Small intestine (tissue), 7 donors: ENCODE results near the gene P2RY11. TPM values are rescaled to one million over a fixed set of nuclear protein-coding genes. Genes with fewer than 3 reads are reported as not detected.

Experiments used
- DNase-seq, 2 donors: peaks; one replicate each; pipeline versions ENCODE4 v3.0.0 to v3.0.0-alpha.2; 2013
- FAIRE-seq: peaks from 2 replicates; lab custom pipeline; 2012; peaks lifted over from hg19 to GRCh38; lab: Jason Lieb, UNC
- H3K27ac ChIP-seq, 3 donors: one replicate each; pipeline ENCODE4 v1.5.1; 2013; ENCODE audit warnings: low read length in 2 of 3, mild to moderate bottlenecking in 2 of 3, control low read depth in 1 of 3, inconsistent platforms in 1 of 3, low read depth in 1 of 3, moderate library complexity in 1 of 3
- H3K27me3 ChIP-seq, 3 donors: one replicate each; pipeline ENCODE4 v1.6.1; 2013; ENCODE audit warnings: low read length in 3 of 3, inconsistent platforms in 1 of 3; ENCODE audit not compliant: control insufficient read depth in 3 of 3, insufficient read depth in 3 of 3
- H3K36me3 ChIP-seq, 3 donors: one replicate each; pipeline ENCODE4 v1.6.1; 2013; ENCODE audit warnings: low read length in 3 of 3, inconsistent platforms in 1 of 3, low read depth in 1 of 3, mild to moderate bottlenecking in 1 of 3, moderate library complexity in 1 of 3; ENCODE audit not compliant: control insufficient read depth in 3 of 3, insufficient read depth in 2 of 3
- H3K4me1 ChIP-seq, 3 donors: one replicate each; pipeline ENCODE4 v1.6.1; 2013; ENCODE audit warnings: low read length in 2 of 3, inconsistent platforms in 1 of 3, low read depth in 1 of 3, mild to moderate bottlenecking in 1 of 3, moderate library complexity in 1 of 3; ENCODE audit not compliant: control insufficient read depth in 3 of 3, insufficient read depth in 2 of 3
- H3K4me3 ChIP-seq, 3 donors: one replicate each; pipeline ENCODE4 v1.5.1; 2013; ENCODE audit warnings: low read length in 3 of 3, control low read depth in 1 of 3, inconsistent platforms in 1 of 3, low read depth in 1 of 3, mild to moderate bottlenecking in 1 of 3, moderate library complexity in 1 of 3
- H3K9me3 ChIP-seq, 2 donors: one replicate each; pipeline ENCODE4 v1.6.1; 2013; ENCODE audit warnings: low read depth in 1 of 2, low read length in 1 of 2; ENCODE audit not compliant: control insufficient read depth in 2 of 2, insufficient read depth in 1 of 2
- WGBS, 3 donors: extraction: QIAGEN DNeasy Blood & Tissue Kit; methylation state at CpG; one replicate each; pipeline ENCODE4 v1.1.7; 2013; 5-methylcytosine and 5-hydroxymethylcytosine counted together
- polyA plus RNA-seq, 4 donors: library from polyadenylated mRNA; stranded (reverse) in 3 of 4; unstranded in 1 of 4; fragments of 200-250 nt in 3 of 4; fragments of 120-200 nt in 1 of 4; gene quantifications; one replicate each; pipeline versions ENCODE4 v1.2.1 to v1.2.3, GENCODE V29; 2013
- donor health status: healthy with polysubstance abuse.
- donor health status: control.
- donor health status: control.
- donor health status: Bipolar disorder and iron deficiency.
- donor health status: healthy.

Gene P2RY11
- polyA plus RNA-seq, 4 donors: 3.8 to 14.6 (median 9.9) TPM

- H3K27ac ChIP-seq: no peak overlapping the region
- no peaks in the 10 kb centered on the region for H3K36me3 ChIP-seq
- 15 to 47% (median 36%) methylated on average over 7 of the region's 7 CpGs for WGBS, 3 donors
- H3K4me3 ChIP-seq: no peak overlapping the region
- DNase-seq (peak in 1 of 2 donors; percentile 67), FAIRE-seq (no peak)
- H3K9me3 ChIP-seq: peaks cover 0 to 3% of the 10 kb centered on the region in 2 donors
- no peaks in the 10 kb centered on the region for H3K27me3 ChIP-seq
- no peaks in the 10 kb centered on the region for H3K4me1 ChIP-seq
These were observed 32.5 kb upstream of the P2RY11 start for GRCh38 chr19:10079031-10079453.

DNA sequence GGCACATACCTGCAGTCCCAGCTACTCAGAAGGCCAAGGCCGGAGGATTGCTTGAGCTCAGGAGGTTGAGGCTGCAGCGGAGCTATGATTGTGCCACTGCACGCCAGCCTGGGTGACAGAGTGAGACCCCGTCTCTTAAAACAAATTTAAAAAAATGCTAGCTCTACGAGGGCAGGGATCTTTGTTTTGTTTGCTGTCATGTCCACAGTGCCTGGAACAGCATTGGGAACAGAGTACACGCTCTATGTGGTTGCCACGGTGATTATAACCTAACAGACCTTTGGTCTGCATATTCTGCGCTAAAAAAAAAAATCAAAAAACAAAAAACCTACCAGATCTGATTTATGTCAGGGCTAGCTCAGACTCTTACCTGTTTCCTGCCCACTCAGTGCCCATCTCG is 27.6 kb upstream of the P2RY11 start:
- H3K27ac ChIP-seq: no peak overlapping the region
- H3K9me3 ChIP-seq: no peaks in the 10 kb centered on the region
- H3K36me3 ChIP-seq: peaks cover 0 to 3% (median 0%) of the 10 kb centered on the region in 3 donors
- H3K4me1 ChIP-seq: peaks cover 0 to 6% (median 4%) of the 10 kb centered on the region in 3 donors
- FAIRE-seq: no peak
- DNase-seq: no peak
- 73 to 82% (median 77%) methylated on average over 9 of the region's 9 CpGs for WGBS, 3 donors
- no peaks in the 10 kb centered on the region for H3K27me3 ChIP-seq
- no peak overlapping the region for H3K4me3 ChIP-seq

- DNase-seq: no peak
- Histone ChIP-seq H3K27me3 (no peaks in the 10 kb centered on the region), H3K4me3 (no peak overlapping the region), H3K9me3 (peaks cover 0 to 9% of the 10 kb centered on the region in 2 donors), H3K27ac (no peak overlapping the region), H3K4me1 (peaks cover 0 to 6% (median 4%) of the 10 kb centered on the region in 3 donors), H3K36me3 (peaks cover 0 to 12% (median 0%) of the 10 kb centered on the region in 3 donors)
- 48 to 74% (median 66%) methylated on average over 3 of the region's 3 CpGs for WGBS, 3 donors
- no peak for FAIRE-seq
These were observed 26.7 kb upstream of the P2RY11 start for GRCh38 chr19:10084803-10085202.

DNA sequence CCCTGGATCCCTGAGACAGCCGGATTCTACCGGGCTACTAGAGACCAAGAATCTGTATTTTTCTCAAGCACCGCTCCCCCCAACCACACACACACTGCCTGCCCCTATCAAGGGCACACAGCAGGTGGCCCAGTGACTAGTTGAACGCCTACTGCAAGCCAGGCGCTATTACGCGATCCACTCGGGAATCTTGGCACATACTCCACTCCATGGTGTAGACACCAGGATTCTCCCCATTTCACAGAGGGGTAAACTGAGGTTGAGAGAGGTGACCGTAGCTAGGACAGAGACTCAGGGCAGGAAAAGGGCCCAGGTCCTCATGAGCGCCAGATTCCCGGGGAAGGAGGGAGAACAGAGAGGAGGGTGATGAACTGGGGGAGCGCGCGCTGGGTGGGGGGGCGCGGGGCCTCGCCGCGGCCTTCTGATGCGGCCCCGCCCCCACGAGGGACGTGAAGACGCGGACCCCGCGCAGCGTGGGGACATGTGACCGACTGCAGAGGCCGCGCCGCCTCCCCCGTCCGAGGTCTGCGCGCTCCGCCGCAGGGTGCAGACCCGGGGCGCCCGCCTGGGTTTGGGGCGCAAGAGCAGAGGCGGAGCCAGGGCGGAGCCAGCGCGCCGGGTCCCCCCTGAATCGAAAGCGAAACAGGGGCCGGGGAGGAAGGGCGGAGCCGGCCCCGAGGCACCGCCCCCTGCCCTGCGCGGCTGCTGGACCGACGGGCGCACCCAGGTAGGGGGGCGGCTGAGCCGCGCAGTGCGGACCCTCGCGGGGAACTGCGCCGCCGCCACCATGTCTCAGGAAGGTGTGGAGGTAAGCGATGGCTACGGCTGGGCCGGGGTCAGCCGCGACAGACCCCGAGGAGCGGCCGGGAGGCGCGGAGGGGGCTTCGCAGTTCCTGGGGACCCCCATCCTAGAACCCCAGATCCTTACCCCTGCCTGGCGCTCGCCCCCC is 25.6 kb upstream of the P2RY11 start, which contains the start of gene SHFL:
TSS of gene SHFL (plus strand) at position 677 of the 950 bp plus-strand sequence. CDS start at position 788, 111 bp downstream.
- Histone ChIP-seq H3K27ac (peak within 1 kb of the TSS; percentile 89 to 94 (median 92)), H3K4me1 (peaks cover 0 to 6% (median 4%) of the 10 kb centered on the region in 3 donors), H3K9me3 (peaks cover 0 to 13% of the 10 kb centered on the region in 2 donors), H3K4me3 (peak within 1 kb of the TSS; percentile 89 to 99 (median 94)), H3K36me3 (peaks cover 0 to 21% (median 0%) of the 10 kb centered on the region in 3 donors), H3K27me3 (no peaks in the 10 kb centered on the region)
- DNase-seq (peak; percentile 88 to 93), FAIRE-seq (no peak)
- 3 to 4% (median 4%) methylated on average over 70 to 81 of the region's 81 CpGs for WGBS, 3 donors

DNA sequence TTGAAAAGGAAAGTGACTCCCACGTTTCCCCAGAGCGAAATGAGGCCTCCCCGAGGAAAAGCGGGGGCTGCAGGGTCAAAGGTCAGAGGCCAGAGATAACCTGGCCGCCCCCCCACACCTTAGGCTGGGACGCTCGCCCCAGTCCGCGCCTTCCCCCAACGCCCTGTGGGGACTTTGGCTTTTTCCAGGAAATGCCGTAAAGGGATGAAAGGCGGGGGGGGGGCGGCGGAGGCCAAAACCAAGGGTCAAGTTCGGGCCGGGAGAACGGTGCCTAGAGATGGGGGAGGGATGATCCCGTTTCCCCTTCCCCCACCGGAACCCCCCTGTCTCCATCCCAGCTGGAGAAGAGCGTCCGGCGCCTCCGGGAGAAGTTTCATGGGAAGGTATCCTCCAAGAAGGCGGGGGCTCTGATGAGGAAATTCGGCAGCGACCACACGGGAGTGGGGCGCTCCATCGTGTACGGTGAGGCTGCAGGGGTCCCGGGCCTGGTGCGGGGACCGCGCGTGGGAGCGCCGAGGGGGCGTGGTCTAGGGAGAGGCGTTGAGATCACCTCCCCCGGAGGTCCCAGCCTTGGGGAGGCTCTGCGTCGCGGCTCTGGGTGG is 24.8 kb upstream of the P2RY11 start:
- Histone ChIP-seq H3K36me3 (peaks cover 0 to 29% (median 4%) of the 10 kb centered on the region in 3 donors), H3K9me3 (peaks cover 0 to 13% of the 10 kb centered on the region in 2 donors), H3K4me1 (peaks cover 0 to 6% (median 4%) of the 10 kb centered on the region in 3 donors), H3K27ac (peak overlapping the region; percentile 89 to 94 (median 92)), H3K27me3 (no peaks in the 10 kb centered on the region), H3K4me3 (peak overlapping the region; percentile 89 to 99 (median 94))
- no peak for FAIRE-seq
- WGBS, 3 donors: 5 to 9% (median 9%) methylated on average over 40 to 43 of the region's 43 CpGs
- DNase-seq: peak; percentile 39 to 74

GRCh38 chr19:10087296-10088061 is 24.0 kb upstream of the P2RY11 start:
- Histone ChIP-seq H3K27ac (peak overlapping the region in 2 of 3 donors; percentile 89 to 94), H3K4me3 (peak overlapping the region; percentile 89 to 99 (median 94)), H3K4me1 (peaks cover 0 to 6% (median 4%) of the 10 kb centered on the region in 3 donors), H3K27me3 (no peaks in the 10 kb centered on the region), H3K9me3 (peaks cover 0 to 13% of the 10 kb centered on the region in 2 donors), H3K36me3 (peaks cover 0 to 37% (median 5%) of the 10 kb centered on the region in 3 donors)
- WGBS, 3 donors: 85 to 93% (median 88%) methylated on average over 17 to 18 of the region's 18 CpGs
- no peak for FAIRE-seq
- no peak for DNase-seq

GRCh38 chr19:10088949-10089554 is 22.4 kb upstream of the P2RY11 start:
- Histone ChIP-seq H3K4me3 (no peak overlapping the region), H3K9me3 (peaks cover 0 to 13% of the 10 kb centered on the region in 2 donors), H3K36me3 (peaks cover 0 to 46% (median 9%) of the 10 kb centered on the region in 3 donors), H3K27ac (no peak overlapping the region), H3K4me1 (peaks cover 0 to 6% (median 4%) of the 10 kb centered on the region in 3 donors), H3K27me3 (no peaks in the 10 kb centered on the region)
- 94 to 95% (median 94%) methylated on average over 6 of the region's 6 CpGs for WGBS, 3 donors
- no peak for FAIRE-seq
- DNase-seq: no peak
